Measurements from ENCODE around the gene DPEP2.
"Not testable (repeated sequence)": the region's sequence is repeated elsewhere in the genome, so short reads cannot be mapped to it uniquely, and the experiment has no call there.

The DPEP2 gene

DNA sequence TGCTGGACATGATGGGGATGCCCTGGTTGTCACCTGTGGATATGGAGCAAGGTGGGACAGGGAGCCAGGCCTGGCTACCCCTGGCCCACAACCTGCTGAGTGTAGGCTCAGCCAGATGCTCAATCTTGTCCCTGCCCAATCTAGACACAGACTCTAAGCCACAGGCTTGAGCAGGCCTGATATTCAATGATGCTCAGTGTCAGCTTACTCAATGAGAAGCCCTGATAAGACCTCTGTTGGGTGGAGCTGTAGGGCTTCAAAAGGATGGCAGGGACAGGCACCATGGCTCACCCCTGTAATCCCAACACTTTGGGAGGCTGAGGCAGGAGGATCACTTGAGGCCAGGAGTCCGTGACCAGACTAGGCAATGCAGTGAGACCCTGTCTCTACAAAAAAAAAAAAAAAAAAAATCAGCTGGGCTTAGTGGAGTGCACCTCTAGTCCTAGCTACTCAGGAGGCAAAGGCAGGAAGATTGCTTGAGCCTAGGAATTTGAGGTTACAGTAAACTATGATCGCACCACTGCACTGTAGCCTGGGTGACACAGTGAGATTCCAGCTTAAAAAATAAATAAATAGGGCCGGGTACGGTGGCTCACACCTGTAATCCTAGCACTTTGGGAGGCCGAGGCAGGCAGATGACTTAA is 58.7 kb downstream of the DPEP2 start:
- in situ Hi-C loops (cut with MboI; ENCODE audit: low sequenced_read_pairs): no loop called here

DNA sequence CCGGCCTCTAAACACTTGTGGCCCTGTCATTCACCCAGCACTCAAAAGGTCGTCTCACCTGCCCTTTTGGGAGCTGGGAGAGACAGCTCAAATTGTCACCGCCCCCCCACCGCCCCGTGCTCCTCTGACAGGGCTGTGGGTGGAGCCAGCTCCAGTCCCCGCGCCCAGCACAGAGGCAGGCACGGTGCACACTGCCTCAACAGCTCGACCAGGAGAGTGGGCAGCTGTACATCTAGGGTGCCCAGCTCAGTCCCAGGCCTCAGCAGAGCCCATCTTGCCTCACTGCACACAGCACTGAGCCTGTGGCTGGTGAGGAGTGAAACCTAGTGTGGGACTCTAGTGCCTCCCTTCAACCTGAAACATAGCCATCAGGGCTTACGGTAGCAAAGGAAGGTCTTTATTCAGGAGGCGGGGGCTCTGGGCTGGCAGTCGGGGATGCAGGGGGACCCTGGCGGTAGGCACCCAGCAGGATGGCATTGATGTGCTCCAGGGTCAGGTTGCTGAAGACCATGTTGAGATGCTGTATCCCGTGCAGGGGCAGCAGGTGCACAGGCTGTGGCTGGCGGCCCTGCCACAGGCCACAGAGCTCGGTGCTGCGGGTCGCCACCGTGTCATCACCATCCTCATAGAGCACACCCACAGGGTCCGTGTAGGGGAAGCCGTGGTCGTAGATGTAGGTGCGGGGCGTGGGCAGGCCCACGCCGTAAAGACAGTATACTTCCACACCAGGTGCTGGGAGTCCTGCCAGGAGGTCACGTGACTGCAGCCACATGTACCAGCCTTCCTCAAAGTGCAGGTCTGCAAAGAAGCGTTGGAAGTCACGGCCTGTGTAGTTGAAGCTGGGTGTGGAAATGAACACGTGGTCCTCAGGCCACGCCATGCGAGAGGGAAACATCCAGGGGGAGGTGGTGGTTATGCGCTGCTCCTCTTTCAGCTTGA is 59.5 kb downstream of the DPEP2 start:
- in situ Hi-C loops (cut with MboI; ENCODE audit: low sequenced_read_pairs): no loop called here

DNA sequence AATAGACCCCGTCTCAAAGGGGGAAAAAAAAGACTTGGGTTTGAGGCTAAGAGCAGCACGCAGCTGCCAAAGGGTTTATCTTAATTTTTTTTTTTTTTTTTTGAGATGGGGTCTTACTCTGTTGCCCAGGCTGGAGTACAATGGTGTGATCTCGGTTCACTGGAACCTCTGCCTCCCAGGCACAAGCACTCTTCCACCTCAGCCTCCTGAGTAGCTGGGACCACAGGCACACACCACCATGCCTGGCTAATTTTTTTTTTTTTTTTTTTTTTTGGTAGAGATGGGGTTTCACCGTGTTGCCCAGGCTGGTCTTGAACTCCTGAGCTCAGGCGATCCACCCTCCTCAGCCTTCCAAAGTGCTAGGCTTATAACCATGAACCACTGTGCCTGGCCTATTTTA is 61.6 kb downstream of the DPEP2 start:
- in situ Hi-C loops (cut with MboI; ENCODE audit: low sequenced_read_pairs): not testable (repeated sequence)

All from hTERT RPE-1 (cell line).